WTC11 (cell line): ENCODE results near the gene CYB561A3. TPM values are rescaled to one million over a fixed set of nuclear protein-coding genes. Genes with fewer than 3 reads are reported as not detected.

Experiments used
- ATAC-seq: fragments of 200-7000 bp; cut with Tn5 transposase; 2 replicates; pipeline ENCODE4 v1.10.0; 2021; ENCODE audit warnings: mild to moderate bottlenecking, moderate library complexity
- CTCF ChIA-PET: fragments of 300-600 bp; sonication (Branson Sonifier 250); formaldehyde crosslinking; loops from one replicate; lab custom pipeline; 2021; ENCODE audit warnings: antibody characterized with exemption; lab: Charles Lee
- POLR2A ChIA-PET: fragments of 350-600 bp; sonication (Branson Sonifier 250); formaldehyde crosslinking; loops from one replicate; lab custom pipeline; 2021; ENCODE audit warnings: antibody characterized with exemption; lab: Charles Lee
- DNase-seq: peaks from one replicate; pipeline ENCODE4 v3.0.0; 2021; ENCODE audit warnings: low spot score
- H3K27ac Mint-ChIP-seq: 2 replicates; pipeline ENCODE4 v1.8.0; 2021; ENCODE audit warnings: mixed read lengths
- H3K27me3 Mint-ChIP-seq: 2 replicates; pipeline ENCODE4 v1.8.0; 2021; ENCODE audit warnings: low read depth, mild to moderate bottlenecking, moderate library complexity, mixed read lengths
- H3K36me3 Mint-ChIP-seq: 2 replicates; pipeline ENCODE4 v1.8.0; 2021; ENCODE audit warnings: mixed read lengths
- H3K4me1 Mint-ChIP-seq: 2 replicates; pipeline ENCODE4 v1.8.0; 2022; ENCODE audit warnings: mixed read lengths
- H3K4me3 Mint-ChIP-seq: 2 replicates; pipeline ENCODE4 v1.8.0; 2021; ENCODE audit warnings: mild to moderate bottlenecking, moderate library complexity, mixed read lengths
- H3K9me3 Mint-ChIP-seq: 2 replicates; pipeline ENCODE4 v1.8.0; 2021; ENCODE audit warnings: mixed read lengths
- AFF4 ChIP-seq: sonication (generic); formaldehyde crosslinking; IDR thresholded peaks from 2 replicates; pipeline ENCODE4 v1.8.1; 2023; ENCODE audit warnings: mild to moderate bottlenecking, missing genetic modification reagents, borderline replicate concordance
- ATF3 ChIP-seq: sonication (generic); formaldehyde crosslinking; conservative IDR thresholded peaks from 2 replicates; pipeline ENCODE4 v1.8.1; 2022; ENCODE audit warnings: mild to moderate bottlenecking, missing genetic modification reagents
- ELF4 ChIP-seq: sonication (generic); formaldehyde crosslinking; IDR thresholded peaks from 2 replicates; pipeline ENCODE4 v1.8.1; 2022; ENCODE audit warnings: low read depth, mild to moderate bottlenecking, moderate library complexity, missing genetic modification reagents
- ESRRA ChIP-seq: sonication (generic); formaldehyde crosslinking; IDR thresholded peaks from 2 replicates; pipeline ENCODE4 v1.8.1; 2022; ENCODE audit warnings: mild to moderate bottlenecking, missing genetic modification reagents, borderline replicate concordance
- FOXJ3 ChIP-seq: sonication (generic); formaldehyde crosslinking; IDR thresholded peaks from 2 replicates; pipeline ENCODE4 v1.9.0; 2021; ENCODE audit warnings: missing genetic modification reagents, mild to moderate bottlenecking, borderline replicate concordance
- FOXK1 ChIP-seq: sonication (generic); formaldehyde crosslinking; IDR thresholded peaks from 2 replicates; pipeline ENCODE4 v1.8.0; 2022; ENCODE audit warnings: mild to moderate bottlenecking, moderate library complexity, missing genetic modification reagents
- FOXP1 ChIP-seq: sonication (generic); formaldehyde crosslinking; IDR thresholded peaks from 2 replicates; pipeline ENCODE4 v1.8.0; 2022; ENCODE audit warnings: missing genetic modification reagents, mild to moderate bottlenecking, moderate library complexity, borderline replicate concordance
- GABPB1 ChIP-seq: sonication (generic); formaldehyde crosslinking; IDR thresholded peaks from 2 replicates; pipeline ENCODE4 v1.8.1; 2023; ENCODE audit warnings: mild to moderate bottlenecking, missing genetic modification reagents
- GTF2I ChIP-seq: fragments of 250-450 bp; sonication (Bioruptor Pico); conservative IDR thresholded peaks from 2 replicates; pipeline ENCODE4 v1.4.0; 2021; ENCODE audit warnings: mild to moderate bottlenecking
- IRF1 ChIP-seq: sonication (generic); formaldehyde crosslinking; IDR thresholded peaks from 2 replicates; pipeline ENCODE4 v1.8.0; 2023; ENCODE audit warnings: missing genetic modification reagents
- KAT7 ChIP-seq: sonication (generic); formaldehyde crosslinking; IDR thresholded peaks from 2 replicates; pipeline ENCODE4 v1.8.1; 2023; ENCODE audit warnings: missing genetic modification reagents, mild to moderate bottlenecking, borderline replicate concordance
- MLX ChIP-seq: sonication (generic); formaldehyde crosslinking; IDR thresholded peaks from 2 replicates; pipeline ENCODE4 v1.8.1; 2023; ENCODE audit warnings: mild to moderate bottlenecking, missing genetic modification reagents, moderate library complexity
- NR3C1 ChIP-seq: sonication (generic); formaldehyde crosslinking; conservative IDR thresholded peaks from 2 replicates; pipeline ENCODE4 v1.8.1; 2023; ENCODE audit warnings: low read depth, mild to moderate bottlenecking, missing genetic modification reagents
- SP1 ChIP-seq: sonication (generic); formaldehyde crosslinking; conservative IDR thresholded peaks from 2 replicates; pipeline ENCODE4 v1.8.1; 2022; ENCODE audit warnings: missing genetic modification reagents
- USF2 ChIP-seq: sonication (generic); formaldehyde crosslinking; IDR thresholded peaks from 2 replicates; pipeline ENCODE4 v1.8.1; 2023; ENCODE audit warnings: mild to moderate bottlenecking, missing genetic modification reagents, moderate library complexity
- ZMAT4 ChIP-seq: fragments of 250-450 bp; sonication (Bioruptor Pico); IDR thresholded peaks from 2 replicates; pipeline ENCODE4 v1.9.0; 2021; ENCODE audit warnings: mild to moderate bottlenecking
- ZNF138 ChIP-seq: sonication (generic); formaldehyde crosslinking; conservative IDR thresholded peaks from 2 replicates; pipeline ENCODE4 v1.8.1; 2022; ENCODE audit warnings: mild to moderate bottlenecking, moderate library complexity, missing genetic modification reagents
- ZNF219 ChIP-seq: sonication (generic); formaldehyde crosslinking; IDR thresholded peaks from 2 replicates; pipeline ENCODE4 v1.8.0; 2023; ENCODE audit warnings: missing genetic modification reagents, mild to moderate bottlenecking, borderline replicate concordance
- ZNF263 ChIP-seq: sonication (generic); formaldehyde crosslinking; IDR thresholded peaks from 2 replicates; pipeline ENCODE4 v1.8.1; 2022; ENCODE audit warnings: low read depth, mild to moderate bottlenecking, moderate library complexity, missing genetic modification reagents
- ZNF281 ChIP-seq: sonication (generic); formaldehyde crosslinking; IDR thresholded peaks from 2 replicates; pipeline ENCODE4 v1.8.0; 2023; ENCODE audit warnings: mild to moderate bottlenecking, missing genetic modification reagents
- ZNF317 ChIP-seq: sonication (generic); formaldehyde crosslinking; IDR thresholded peaks from 2 replicates; pipeline ENCODE4 v1.8.1; 2023; ENCODE audit warnings: low read depth, mild to moderate bottlenecking, moderate library complexity, missing genetic modification reagents, borderline replicate concordance
- ZNF396 ChIP-seq: fragments of 250-450 bp; sonication (Bioruptor Pico); IDR thresholded peaks from 2 replicates; pipeline ENCODE4 v1.8.0; 2021; ENCODE audit warnings: mild to moderate bottlenecking, moderate library complexity, borderline replicate concordance
- ZNF425 ChIP-seq: fragments of 250-450 bp; sonication (Bioruptor Pico); conservative IDR thresholded peaks from 2 replicates; pipeline ENCODE4 v1.9.0; 2021; ENCODE audit warnings: mild to moderate bottlenecking
- total RNA-seq: library from RNA; stranded (reverse); gene quantifications from 3 replicates; pipeline ENCODE4 v1.2.3, GENCODE V29; 2021

Gene CYB561A3
- total RNA-seq, 1 experiment from 2014 or later = 38.8 TPM

- TF ChIP-seq IRF1 (CRISPR knock-in tag) (no peak), USF2 (CRISPR knock-in tag) (no peak), ESRRA (CRISPR knock-in tag) (no peak), ZNF425 (CRISPR knock-in tag) (no peak), FOXJ3 (CRISPR knock-in tag) (no peak), NR3C1 (CRISPR knock-in tag) (no peak)
These were observed 17.1 kb upstream of the CYB561A3 start (continued) for GRCh38 chr11:61378713-61379313.

GRCh38 chr11:61377461-61378160 lies 15.9 kb upstream of the CYB561A3 start:
- Mint-ChIP-seq H3K9me3 (peaks cover 17% of the 10 kb centered on the region), H3K4me3 (no peak overlapping the region), H3K36me3 (peaks cover 42% of the 10 kb centered on the region), H3K27me3 (no peaks in the 10 kb centered on the region), H3K27ac (no peak overlapping the region; the same call in 1 of the 2 replicates), H3K4me1 (0 out of 2 replicates have a peak, but pooled peaks cover 3% of the 10 kb centered on the region)
- CTCF ChIA-PET = interaction anchor here (0.6 kb wide), 1 partner anchor 1248 kb away, joined by 4 read pairs; no protein-coding TSS in a partner anchor
- ATAC-seq = no peak
- DNase-seq = no peak
- POLR2A ChIA-PET = no interaction called here
- TF ChIP-seq FOXP1 (CRISPR knock-in tag) = no peak
- no peak for TF ChIP-seq FOXK1 (CRISPR knock-in tag)
- TF ChIP-seq ZNF317 (CRISPR knock-in tag) = no peak
- TF ChIP-seq ZNF281 (CRISPR knock-in tag) = no peak
- TF ChIP-seq GTF2I (CRISPR knock-in tag) = no peak
- no peak for TF ChIP-seq GABPB1 (CRISPR knock-in tag)
- TF ChIP-seq ZNF219 (CRISPR knock-in tag) = no peak
- no peak for TF ChIP-seq ELF4 (CRISPR knock-in tag)
- no peak for TF ChIP-seq ZNF263 (CRISPR knock-in tag)
- TF ChIP-seq ATF3 (CRISPR knock-in tag) = no peak
- TF ChIP-seq KAT7 (CRISPR knock-in tag) = no peak
- TF ChIP-seq MLX = no peak
- no peak for TF ChIP-seq ZNF396
- TF ChIP-seq ZNF138 (CRISPR knock-in tag) = no peak
- no peak for TF ChIP-seq SP1 (CRISPR knock-in tag)
- TF ChIP-seq AFF4 (CRISPR knock-in tag) = no peak
- no peak for TF ChIP-seq ZMAT4 (CRISPR knock-in tag)
